K562 (cell line): Measurements from ENCODE around the gene CNP. TPM values are rescaled to one million over a fixed set of nuclear protein-coding genes. Genes with fewer than 3 reads are reported as not detected.

ENCODE experiments used
- HMG20B ChIP-seq: fragments of 250-450 bp; sonication (Bioruptor Pico); IDR thresholded peaks from 2 replicates; pipeline ENCODE4 v1.5.0; 2021; ENCODE audit warnings: mild to moderate bottlenecking
- NFRKB ChIP-seq: fragments of 450-650 bp; IDR thresholded peaks from 2 replicates; pipeline ENCODE4 v1.6.1; 2016; ENCODE audit warnings: low read depth
- NR2C2 ChIP-seq, 2 experiments: fragments of 200-800 bp in 1 of 2; sonication (Bioruptor generic) in 1 of 2; sonication (generic) in 1 of 2; formaldehyde crosslinking in 1 of 2; IDR thresholded peaks; 2 replicates each; pipeline versions ENCODE4 v1.6.1 to v1.8.0; 2016 to 2022; ENCODE audit warnings: mild to moderate bottlenecking in 1 of 2, missing compliant biosample characterization in 1 of 2, missing genetic modification characterization in 1 of 2, missing genetic modification reagents in 1 of 2
- ZNF77 ChIP-seq: fragments of 250-450 bp; sonication (Bioruptor Pico); IDR thresholded peaks from 2 replicates; pipeline ENCODE4 v1.5.0; 2020
- polyA plus RNA-seq, 8 experiments: library from polyadenylated mRNA; depleted of rRNA in 4 of 8; stranded (reverse) in 5 of 8; unstranded in 3 of 8; fragments of >200 nt; fragmentation: Nextera tagmentation in 2 of 8; fragmentation: Illumina TruSeq in 1 of 8; extraction: Ambion mirVana in 2 of 8; extraction: Trizol in 1 of 8; gene quantifications; 2 replicates each; pipeline versions ENCODE4 v1.2.1 to v1.2.3, GENCODE V29; 2011 to 2014; ENCODE audit warnings: inconsistent platforms in 1 of 8, missing spikeins in 1 of 8
- total RNA-seq, 7 experiments: library from RNA; depleted of rRNA in 6 of 7; stranded (reverse); fragments of >200 nt in 6 of 7; fragmentation: Illumina TruSeq in 2 of 7; extraction: Trizol in 2 of 7; gene quantifications; 2 replicates each; pipeline versions ENCODE4 v1.2.1 to v1.2.3, GENCODE V29; 2011 to 2021; ENCODE audit warnings: low replicate concordance in 1 of 7
- TF ChIP-seq, protein P1 (sequence below), 2 experiments: IDR thresholded peaks in 1 of 2; conservative IDR thresholded peaks in 1 of 2; 2 replicates each; pipeline ENCODE4 v1.6.1; 2016; ENCODE audit warnings: low read depth in 2 of 2, mild to moderate bottlenecking in 1 of 2, missing compliant biosample characterization in 1 of 2, missing genetic modification characterization in 1 of 2, moderate library complexity in 1 of 2
- TF ChIP-seq, protein P2 (sequence below): fragments of 450-650 bp; IDR thresholded peaks from 2 replicates; pipeline ENCODE4 v1.6.1; 2017; ENCODE audit warnings: antibody characterized with exemption, mild to moderate bottlenecking
- TF ChIP-seq, protein P3 (sequence below): IDR thresholded peaks from 3 replicates; pipeline ENCODE4 v1.6.1; 2011; ENCODE audit warnings: borderline replicate concordance, mild to moderate bottlenecking; ENCODE audit not compliant: insufficient read length, insufficient read depth
- TF ChIP-seq, protein P4 (sequence below): sonication (generic); formaldehyde crosslinking; IDR thresholded peaks from 2 replicates; pipeline ENCODE4 v1.8.1; 2023; ENCODE audit warnings: missing genetic modification reagents, mild to moderate bottlenecking, borderline replicate concordance
- TF ChIP-seq, protein P5 (sequence below): sonication (generic); formaldehyde crosslinking; IDR thresholded peaks from 2 replicates; pipeline ENCODE4 v1.8.0; 2022; ENCODE audit warnings: mild to moderate bottlenecking, low read depth, missing genetic modification reagents

CNP gene
- total and polyA plus RNA-seq, 9 of the 15 experiments (the other 6 are each of a cell fraction or from before 2014, with no cell fraction given), result 1.7 to 52.0 (median 29.1) TPM

DNA sequence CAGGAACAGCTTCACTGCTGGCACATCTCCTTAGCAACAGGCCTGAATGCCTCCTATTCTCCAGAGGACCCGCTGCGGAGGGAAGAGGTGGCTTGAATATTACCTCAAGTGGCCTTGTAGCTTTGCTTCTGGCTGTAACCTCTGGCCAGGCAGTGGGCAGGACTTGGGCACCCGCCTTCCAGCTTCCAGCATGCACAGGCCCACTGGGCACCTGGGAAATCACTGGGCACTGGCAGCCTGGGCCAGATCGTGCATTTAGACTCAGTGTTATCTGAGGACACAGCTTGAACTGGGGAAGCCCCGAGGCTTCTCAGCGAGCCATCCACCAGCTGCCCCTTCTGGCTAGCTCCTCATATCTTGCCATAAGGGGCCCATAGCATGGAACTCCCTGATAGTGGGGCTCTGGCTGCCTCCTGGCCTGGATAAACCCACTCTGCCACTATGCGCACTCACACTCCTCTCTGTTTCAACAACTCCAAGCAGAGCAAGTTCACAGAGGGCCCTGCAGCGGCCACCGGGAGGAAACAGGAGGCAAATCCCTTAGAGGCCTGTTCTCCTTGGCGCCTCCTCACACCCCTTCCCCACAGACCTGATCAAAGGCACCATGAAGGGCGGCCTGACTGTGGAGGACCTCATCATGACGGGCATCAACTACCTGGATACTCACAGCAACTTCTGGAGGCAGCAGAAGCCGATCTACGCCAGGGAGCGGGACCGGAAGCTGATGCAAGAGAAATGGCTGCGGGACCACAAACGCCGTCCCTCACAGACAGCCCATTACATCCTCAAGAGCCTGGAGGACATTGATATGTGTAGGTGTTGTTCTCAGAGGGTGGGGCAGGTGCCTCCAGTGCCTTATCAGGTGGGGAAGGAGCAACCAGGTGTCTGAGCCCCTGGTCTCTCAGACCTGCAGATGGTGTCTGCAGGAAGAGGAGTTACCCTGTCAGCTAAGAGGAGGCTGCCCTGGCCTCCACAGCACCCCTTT lies 28.3 kb upstream of the CNP start (continued):
- TF ChIP-seq, protein P1, sequence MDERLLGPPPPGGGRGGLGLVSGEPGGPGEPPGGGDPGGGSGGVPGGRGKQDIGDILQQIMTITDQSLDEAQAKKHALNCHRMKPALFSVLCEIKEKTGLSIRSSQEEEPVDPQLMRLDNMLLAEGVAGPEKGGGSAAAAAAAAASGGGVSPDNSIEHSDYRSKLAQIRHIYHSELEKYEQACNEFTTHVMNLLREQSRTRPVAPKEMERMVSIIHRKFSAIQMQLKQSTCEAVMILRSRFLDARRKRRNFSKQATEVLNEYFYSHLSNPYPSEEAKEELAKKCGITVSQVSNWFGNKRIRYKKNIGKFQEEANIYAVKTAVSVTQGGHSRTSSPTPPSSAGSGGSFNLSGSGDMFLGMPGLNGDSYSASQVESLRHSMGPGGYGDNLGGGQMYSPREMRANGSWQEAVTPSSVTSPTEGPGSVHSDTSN (CRISPR knock-in tag; IDR thresholded peaks at IDR 0.05; ENCODE audit: low read depth), result no peak
- TF ChIP-seq, protein P1 (tag; conservative IDR thresholded peaks at IDR 0.05; ENCODE audit: low read depth), result no peak
- TF ChIP-seq NR2C2 (CRISPR knock-in tag; IDR thresholded peaks at IDR 0.05) (no peak), NR2C2 (tag; IDR thresholded peaks at IDR 0.05) (no peak), HMG20B (CRISPR knock-in tag) (no peak), ZNF77 (CRISPR knock-in tag) (no peak), NFRKB (peak; percentile 83)
- TF ChIP-seq, protein P2, sequence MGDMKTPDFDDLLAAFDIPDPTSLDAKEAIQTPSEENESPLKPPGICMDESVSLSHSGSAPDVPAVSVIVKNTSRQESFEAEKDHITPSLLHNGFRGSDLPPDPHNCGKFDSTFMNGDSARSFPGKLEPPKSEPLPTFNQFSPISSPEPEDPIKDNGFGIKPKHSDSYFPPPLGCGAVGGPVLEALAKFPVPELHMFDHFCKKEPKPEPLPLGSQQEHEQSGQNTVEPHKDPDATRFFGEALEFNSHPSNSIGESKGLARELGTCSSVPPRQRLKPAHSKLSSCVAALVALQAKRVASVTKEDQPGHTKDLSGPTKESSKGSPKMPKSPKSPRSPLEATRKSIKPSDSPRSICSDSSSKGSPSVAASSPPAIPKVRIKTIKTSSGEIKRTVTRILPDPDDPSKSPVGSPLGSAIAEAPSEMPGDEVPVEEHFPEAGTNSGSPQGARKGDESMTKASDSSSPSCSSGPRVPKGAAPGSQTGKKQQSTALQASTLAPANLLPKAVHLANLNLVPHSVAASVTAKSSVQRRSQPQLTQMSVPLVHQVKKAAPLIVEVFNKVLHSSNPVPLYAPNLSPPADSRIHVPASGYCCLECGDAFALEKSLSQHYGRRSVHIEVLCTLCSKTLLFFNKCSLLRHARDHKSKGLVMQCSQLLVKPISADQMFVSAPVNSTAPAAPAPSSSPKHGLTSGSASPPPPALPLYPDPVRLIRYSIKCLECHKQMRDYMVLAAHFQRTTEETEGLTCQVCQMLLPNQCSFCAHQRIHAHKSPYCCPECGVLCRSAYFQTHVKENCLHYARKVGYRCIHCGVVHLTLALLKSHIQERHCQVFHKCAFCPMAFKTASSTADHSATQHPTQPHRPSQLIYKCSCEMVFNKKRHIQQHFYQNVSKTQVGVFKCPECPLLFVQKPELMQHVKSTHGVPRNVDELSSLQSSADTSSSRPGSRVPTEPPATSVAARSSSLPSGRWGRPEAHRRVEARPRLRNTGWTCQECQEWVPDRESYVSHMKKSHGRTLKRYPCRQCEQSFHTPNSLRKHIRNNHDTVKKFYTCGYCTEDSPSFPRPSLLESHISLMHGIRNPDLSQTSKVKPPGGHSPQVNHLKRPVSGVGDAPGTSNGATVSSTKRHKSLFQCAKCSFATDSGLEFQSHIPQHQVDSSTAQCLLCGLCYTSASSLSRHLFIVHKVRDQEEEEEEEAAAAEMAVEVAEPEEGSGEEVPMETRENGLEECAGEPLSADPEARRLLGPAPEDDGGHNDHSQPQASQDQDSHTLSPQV, result peak; percentile 75
- TF ChIP-seq, protein P3, sequence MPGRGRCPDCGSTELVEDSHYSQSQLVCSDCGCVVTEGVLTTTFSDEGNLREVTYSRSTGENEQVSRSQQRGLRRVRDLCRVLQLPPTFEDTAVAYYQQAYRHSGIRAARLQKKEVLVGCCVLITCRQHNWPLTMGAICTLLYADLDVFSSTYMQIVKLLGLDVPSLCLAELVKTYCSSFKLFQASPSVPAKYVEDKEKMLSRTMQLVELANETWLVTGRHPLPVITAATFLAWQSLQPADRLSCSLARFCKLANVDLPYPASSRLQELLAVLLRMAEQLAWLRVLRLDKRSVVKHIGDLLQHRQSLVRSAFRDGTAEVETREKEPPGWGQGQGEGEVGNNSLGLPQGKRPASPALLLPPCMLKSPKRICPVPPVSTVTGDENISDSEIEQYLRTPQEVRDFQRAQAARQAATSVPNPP, result no peak
- TF ChIP-seq, protein P4, sequence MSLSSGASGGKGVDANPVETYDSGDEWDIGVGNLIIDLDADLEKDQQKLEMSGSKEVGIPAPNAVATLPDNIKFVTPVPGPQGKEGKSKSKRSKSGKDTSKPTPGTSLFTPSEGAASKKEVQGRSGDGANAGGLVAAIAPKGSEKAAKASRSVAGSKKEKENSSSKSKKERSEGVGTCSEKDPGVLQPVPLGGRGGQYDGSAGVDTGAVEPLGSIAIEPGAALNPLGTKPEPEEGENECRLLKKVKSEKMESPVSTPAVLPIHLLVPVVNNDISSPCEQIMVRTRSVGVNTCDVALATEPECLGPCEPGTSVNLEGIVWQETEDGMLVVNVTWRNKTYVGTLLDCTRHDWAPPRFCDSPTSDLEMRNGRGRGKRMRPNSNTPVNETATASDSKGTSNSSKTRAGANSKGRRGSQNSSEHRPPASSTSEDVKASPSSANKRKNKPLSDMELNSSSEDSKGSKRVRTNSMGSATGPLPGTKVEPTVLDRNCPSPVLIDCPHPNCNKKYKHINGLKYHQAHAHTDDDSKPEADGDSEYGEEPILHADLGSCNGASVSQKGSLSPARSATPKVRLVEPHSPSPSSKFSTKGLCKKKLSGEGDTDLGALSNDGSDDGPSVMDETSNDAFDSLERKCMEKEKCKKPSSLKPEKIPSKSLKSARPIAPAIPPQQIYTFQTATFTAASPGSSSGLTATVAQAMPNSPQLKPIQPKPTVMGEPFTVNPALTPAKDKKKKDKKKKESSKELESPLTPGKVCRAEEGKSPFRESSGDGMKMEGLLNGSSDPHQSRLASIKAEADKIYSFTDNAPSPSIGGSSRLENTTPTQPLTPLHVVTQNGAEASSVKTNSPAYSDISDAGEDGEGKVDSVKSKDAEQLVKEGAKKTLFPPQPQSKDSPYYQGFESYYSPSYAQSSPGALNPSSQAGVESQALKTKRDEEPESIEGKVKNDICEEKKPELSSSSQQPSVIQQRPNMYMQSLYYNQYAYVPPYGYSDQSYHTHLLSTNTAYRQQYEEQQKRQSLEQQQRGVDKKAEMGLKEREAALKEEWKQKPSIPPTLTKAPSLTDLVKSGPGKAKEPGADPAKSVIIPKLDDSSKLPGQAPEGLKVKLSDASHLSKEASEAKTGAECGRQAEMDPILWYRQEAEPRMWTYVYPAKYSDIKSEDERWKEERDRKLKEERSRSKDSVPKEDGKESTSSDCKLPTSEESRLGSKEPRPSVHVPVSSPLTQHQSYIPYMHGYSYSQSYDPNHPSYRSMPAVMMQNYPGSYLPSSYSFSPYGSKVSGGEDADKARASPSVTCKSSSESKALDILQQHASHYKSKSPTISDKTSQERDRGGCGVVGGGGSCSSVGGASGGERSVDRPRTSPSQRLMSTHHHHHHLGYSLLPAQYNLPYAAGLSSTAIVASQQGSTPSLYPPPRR (CRISPR knock-in tag), result no peak
- TF ChIP-seq, protein P5, sequence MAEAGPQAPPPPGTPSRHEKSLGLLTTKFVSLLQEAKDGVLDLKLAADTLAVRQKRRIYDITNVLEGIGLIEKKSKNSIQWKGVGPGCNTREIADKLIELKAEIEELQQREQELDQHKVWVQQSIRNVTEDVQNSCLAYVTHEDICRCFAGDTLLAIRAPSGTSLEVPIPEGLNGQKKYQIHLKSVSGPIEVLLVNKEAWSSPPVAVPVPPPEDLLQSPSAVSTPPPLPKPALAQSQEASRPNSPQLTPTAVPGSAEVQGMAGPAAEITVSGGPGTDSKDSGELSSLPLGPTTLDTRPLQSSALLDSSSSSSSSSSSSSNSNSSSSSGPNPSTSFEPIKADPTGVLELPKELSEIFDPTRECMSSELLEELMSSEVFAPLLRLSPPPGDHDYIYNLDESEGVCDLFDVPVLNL (CRISPR knock-in tag), result no peak
